Ovary (tissue), 3 donors: ENCODE data around the gene EPAS1.

Source experiments
- POLR2A ChIP-seq: fragments of 450-650 bp; IDR thresholded peaks from one replicate; pipeline ENCODE4 v1.6.1; 2017; ENCODE audit warnings: antibody characterized with exemption, mild to moderate bottlenecking, moderate library complexity
- TF ChIP-seq, protein P1 (sequence below), 3 donors: fragments of 450-650 bp in 2 of 3; fragments of 200-600 bp in 1 of 3; IDR thresholded peaks; one replicate each; pipeline versions ENCODE4 v1.5.1 to v1.8.0; 2016 to 2022; ENCODE audit warnings: antibody characterized with exemption in 3 of 3, mild to moderate bottlenecking in 1 of 3
- donor health status: DM: no; HTN: no; CAD: no.

DNA sequence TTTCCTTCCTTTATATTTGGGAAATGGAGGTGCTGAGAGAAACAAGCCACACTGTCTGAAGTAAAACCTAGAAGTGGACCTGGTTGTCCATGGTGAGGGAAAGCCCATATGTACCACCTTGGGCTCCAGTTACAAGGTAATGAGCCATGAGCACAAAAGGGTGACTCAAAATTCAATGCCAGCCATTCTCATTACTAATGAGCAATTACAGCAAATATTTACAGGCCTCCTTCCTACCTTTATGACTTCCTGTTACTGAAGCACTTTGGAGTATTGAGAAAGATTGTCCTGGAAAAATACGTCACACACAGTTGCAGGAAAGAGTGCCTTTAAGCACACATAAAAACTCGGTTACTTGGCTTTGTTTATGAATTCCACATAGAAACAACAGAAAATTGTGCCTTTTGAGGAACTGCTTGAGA is 9.1 kb downstream of the EPAS1 start:
- TF ChIP-seq, protein P1, sequence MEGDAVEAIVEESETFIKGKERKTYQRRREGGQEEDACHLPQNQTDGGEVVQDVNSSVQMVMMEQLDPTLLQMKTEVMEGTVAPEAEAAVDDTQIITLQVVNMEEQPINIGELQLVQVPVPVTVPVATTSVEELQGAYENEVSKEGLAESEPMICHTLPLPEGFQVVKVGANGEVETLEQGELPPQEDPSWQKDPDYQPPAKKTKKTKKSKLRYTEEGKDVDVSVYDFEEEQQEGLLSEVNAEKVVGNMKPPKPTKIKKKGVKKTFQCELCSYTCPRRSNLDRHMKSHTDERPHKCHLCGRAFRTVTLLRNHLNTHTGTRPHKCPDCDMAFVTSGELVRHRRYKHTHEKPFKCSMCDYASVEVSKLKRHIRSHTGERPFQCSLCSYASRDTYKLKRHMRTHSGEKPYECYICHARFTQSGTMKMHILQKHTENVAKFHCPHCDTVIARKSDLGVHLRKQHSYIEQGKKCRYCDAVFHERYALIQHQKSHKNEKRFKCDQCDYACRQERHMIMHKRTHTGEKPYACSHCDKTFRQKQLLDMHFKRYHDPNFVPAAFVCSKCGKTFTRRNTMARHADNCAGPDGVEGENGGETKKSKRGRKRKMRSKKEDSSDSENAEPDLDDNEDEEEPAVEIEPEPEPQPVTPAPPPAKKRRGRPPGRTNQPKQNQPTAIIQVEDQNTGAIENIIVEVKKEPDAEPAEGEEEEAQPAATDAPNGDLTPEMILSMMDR (IDR thresholded peaks at IDR 0.05), result no peak
- no peak for TF ChIP-seq POLR2A
